C1 segment of cervical spinal cord (tissue), 14 donors: ENCODE measurements around the gene GCSH.
"Not testable (repeated sequence)": the region's sequence is repeated elsewhere in the genome, so short reads cannot be mapped to it uniquely, and the experiment has no call there.

ENCODE experiments used
- DNase-seq, 14 donors: peaks; one replicate each; lab custom pipeline; 2025; lab: John Stamatoyannopoulos, UW

The GCSH gene

GRCh38 chr16:81095953-81096714 is at the start of gene GCSH:
Gene GCSH, minus strand, starts transcription at chr16:81096395. Its CDS starts 117 bp downstream, at chr16:81096278.
- peak; percentile 93 to 100 (median 98) for DNase-seq

GRCh38 chr16:81143921-81144471 is 47.8 kb upstream of the GCSH start:
- no peak for DNase-seq

- DNase-seq = no peak
Measured at GRCh38 chr16:81142864-81143263, 46.7 kb upstream of the GCSH start.

- peak in 1 of 14 donors; percentile 16 for DNase-seq
Measured at GRCh38 chr16:81140930-81141780, 45.0 kb upstream of the GCSH start.

GRCh38 chr16:81138831-81139557 is 42.8 kb upstream of the GCSH start:
- no peak for DNase-seq

- no peak for DNase-seq
Measured at GRCh38 chr16:81137754-81138153, 41.6 kb upstream of the GCSH start.

- DNase-seq = peak in 8 of 14 donors; percentile 3 to 60 (median 26)
Measured at GRCh38 chr16:81136390-81137335, 40.5 kb upstream of the GCSH start.

- no peak for DNase-seq
Measured at GRCh38 chr16:81130126-81130525, 33.9 kb upstream of the GCSH start.

- no peak for DNase-seq
Measured at GRCh38 chr16:81128726-81129524, 32.7 kb upstream of the GCSH start.

- no peak for DNase-seq
Measured at GRCh38 chr16:81127051-81127450, 30.9 kb upstream of the GCSH start.

- DNase-seq = no peak
Measured at GRCh38 chr16:81123092-81123852, 27.1 kb upstream of the GCSH start.

GRCh38 chr16:81121474-81121990 is 25.3 kb upstream of the GCSH start:
- DNase-seq = no peak

GRCh38 chr16:81117436-81117835 is 21.2 kb upstream of the GCSH start:
- DNase-seq = no peak

- DNase-seq = no peak
Measured at GRCh38 chr16:81116285-81116684, 20.1 kb upstream of the GCSH start.

- no peak for DNase-seq
Measured at GRCh38 chr16:81112453-81112852, 16.3 kb upstream of the GCSH start.

GRCh38 chr16:81109274-81109673 is 13.1 kb upstream of the GCSH start:
- DNase-seq = not testable (repeated sequence)

GRCh38 chr16:81107511-81107910 is 11.3 kb upstream of the GCSH start:
- no peak for DNase-seq

GRCh38 chr16:81106826-81107503 is 10.8 kb upstream of the GCSH start:
- peak in 1 of 14 donors; percentile 3 for DNase-seq
